HG02642 (cell line): ENCODE results near the gene MYO5B.

Source experiments
- ATAC-seq: cut with Tn5 transposase; IDR thresholded peaks from one replicate; pipeline ENCODE4 v1.9.1; 2021; ENCODE audit warnings: mild to moderate bottlenecking; ENCODE audit not compliant: unreplicated experiment, poor library complexity

The MYO5B gene

GRCh38 chr18:50155406-50155805, 39.5 kb downstream of the MYO5B start:
- ATAC-seq: no peak

DNA sequence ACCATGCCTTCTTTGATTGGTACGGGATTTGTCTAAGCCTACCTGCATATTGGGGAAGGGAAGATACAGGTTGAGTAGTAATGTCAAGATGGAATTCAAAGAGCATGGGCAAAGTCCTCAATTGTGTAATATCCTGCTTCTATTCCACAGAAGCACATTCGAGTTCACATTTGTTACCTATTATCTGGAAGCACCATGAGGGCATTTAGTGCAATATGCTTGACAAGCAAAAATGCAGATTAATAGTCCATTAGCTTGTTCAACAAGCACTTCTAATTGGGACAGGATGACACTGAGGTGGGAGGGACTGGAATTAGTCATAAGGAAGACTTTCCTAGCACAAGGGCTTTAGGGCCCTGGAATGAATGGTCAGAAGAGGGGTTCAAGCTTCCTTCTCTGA, 40.5 kb downstream of the MYO5B start:
- ATAC-seq: no peak

DNA sequence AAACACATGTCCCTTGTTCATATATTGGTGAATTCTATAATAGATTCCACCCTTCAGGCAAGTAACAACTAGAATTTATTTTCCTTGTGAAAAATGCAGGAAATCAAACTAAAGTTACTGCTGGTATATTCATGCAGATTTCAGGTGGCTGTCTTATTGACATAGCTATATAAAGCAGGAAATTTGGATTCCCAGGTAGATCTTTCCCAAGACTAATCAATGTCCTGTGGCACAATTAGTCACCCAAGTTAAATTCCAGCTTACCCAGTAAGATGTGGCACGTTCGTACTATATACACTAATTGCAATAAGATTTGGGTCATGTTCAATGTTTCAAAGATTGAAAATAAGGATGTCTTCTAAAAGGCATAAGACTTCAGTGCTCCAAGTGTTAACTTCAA, 42.0 kb downstream of the MYO5B start:
- ATAC-seq: no peak

DNA sequence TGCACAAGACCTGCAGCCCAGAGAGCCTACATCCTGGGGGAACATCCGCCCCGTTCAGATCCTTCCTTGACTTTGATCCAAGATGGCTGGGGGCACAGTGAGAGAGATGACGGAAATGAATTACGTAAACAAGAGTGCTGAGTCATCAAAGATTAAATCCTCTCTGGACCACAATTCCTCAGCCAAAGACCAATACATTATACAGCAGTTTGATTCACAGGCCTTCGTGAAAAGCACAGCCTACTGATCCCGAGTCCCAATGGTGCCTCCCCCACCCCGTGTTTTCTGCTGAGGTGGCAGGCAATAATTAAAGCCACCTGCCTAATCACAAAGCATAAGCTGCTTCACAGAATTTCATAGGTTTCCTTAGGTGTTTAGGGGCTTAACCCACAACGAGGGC, 43.0 kb downstream of the MYO5B start:
- no peak for ATAC-seq

DNA sequence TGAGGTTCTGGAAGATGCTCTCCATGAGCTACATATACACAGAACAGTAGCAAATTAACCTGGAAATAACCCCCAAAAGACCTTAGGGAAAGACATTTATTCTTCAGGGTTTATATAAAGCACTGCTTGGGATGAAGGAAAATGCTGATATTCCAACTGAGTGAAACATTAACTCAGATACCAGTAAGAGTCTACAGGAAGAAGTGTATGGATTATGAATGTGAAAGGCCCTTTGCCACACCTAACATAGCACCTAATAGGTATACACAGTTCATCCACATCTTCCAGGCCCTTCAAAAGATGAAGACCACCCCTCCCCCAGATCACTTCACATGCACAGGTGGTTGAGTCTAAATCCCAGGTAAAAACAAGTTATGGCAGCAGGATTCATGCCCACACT, 50.4 kb downstream of the MYO5B start:
- no peak for ATAC-seq

- ATAC-seq: no peak
These were observed 51.1 kb downstream of the MYO5B start for GRCh38 chr18:50143886-50144285.

DNA sequence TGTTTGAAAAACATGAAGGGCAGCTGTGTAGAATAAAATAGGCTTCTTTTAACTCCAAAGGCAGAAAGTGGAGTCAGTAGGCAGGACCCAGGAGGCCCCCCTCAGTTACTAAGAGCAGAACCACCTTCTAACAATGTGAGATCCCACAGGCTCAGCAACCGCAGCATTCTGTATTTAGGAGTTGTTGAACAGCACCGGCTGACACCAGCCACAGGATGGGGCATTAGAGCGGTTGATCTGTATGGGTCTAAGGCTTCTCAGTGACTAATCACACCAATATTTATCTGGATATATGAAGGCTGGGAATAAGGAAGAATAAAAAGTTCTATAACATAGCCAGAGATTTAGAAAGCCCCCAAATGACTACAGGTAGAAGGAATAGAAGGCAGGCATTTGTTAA, 51.7 kb downstream of the MYO5B start:
- no peak for ATAC-seq

- ATAC-seq: no peak
These were observed 52.4 kb downstream of the MYO5B start for GRCh38 chr18:50142441-50143120.

GRCh38 chr18:50138181-50139064, 56.5 kb downstream of the MYO5B start:
- ATAC-seq: no peak

DNA sequence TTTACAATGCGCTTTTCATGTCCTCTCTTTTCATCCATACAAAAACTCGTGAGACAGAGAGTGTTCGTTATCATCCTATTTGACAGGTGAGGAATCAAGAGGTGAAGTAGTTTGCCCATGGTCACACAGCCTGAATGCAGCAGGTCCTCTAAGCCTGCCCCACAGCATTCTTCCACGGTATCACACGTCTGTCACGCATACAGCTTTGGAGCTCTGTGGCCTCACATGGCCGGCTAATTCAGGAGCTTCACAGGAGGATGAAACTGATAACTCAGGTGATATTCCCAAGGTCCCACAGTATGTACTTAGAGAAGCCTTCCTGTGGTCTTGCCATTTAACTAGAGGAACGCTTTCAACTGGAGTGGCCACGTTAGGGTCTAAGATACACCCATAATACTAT, 59.0 kb downstream of the MYO5B start:
- ATAC-seq: no peak

DNA sequence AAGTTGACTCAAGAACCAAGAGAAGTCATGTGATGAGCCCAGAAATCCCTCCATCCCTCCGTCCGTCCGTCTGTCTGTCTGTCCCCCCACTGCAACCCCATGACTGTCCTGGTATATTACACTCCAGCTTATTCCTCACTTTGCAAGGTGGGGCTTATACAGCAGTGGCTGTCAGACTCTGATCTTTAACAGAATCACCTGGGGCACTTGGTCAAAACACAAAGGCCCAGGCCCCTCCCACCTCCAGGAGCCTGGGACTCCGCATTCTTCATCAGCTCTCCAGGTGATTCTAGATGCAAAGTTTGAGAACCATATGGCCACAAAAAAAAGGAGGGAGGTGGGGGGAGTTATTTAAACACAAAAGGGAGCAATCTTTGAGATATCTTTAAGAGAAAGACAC, 61.4 kb downstream of the MYO5B start:
- no peak for ATAC-seq

GRCh38 chr18:50131591-50131990, 63.4 kb downstream of the MYO5B start:
- ATAC-seq: no peak

DNA sequence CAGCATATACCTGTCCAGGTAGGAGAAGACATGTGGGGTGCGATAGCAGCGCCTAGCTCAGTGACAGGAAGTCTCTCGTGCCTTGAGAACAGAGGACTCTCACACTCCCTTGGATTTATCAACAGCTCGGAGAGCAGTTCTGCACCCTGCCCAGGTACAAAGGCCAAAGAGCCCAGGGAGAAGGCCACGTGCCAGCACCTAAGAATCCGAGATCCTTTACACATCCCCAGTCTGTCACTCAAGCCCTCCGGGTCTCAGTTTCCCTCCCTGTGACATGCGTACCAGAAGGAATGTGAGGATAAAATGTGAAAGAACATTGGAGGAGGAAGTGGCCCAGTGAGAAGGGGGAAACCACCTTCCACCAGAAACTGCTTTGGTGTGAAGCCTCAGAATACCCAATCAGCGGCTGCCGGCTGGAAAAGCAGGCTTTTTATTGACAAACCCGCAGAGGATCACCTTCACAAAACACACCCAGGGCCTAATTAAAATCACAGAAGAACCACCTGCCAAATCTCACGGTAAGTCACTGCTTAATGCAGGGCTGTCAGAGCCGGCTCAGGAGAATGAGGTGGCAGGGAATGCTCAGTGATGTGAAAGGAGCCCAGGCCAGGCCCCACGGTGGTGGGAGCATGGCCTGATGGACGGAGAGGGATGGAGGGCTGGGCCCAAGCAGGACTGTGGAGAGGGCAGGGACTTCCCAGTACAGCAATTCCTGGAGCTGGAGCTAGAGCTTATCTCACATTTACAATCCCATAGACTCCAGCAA, 66.3 kb downstream of the MYO5B start:
- ATAC-seq: no peak

- ATAC-seq: no peak
These were observed 67.3 kb downstream of the MYO5B start for GRCh38 chr18:50127516-50128210.

GRCh38 chr18:50126471-50126870, 68.5 kb downstream of the MYO5B start:
- no peak for ATAC-seq

DNA sequence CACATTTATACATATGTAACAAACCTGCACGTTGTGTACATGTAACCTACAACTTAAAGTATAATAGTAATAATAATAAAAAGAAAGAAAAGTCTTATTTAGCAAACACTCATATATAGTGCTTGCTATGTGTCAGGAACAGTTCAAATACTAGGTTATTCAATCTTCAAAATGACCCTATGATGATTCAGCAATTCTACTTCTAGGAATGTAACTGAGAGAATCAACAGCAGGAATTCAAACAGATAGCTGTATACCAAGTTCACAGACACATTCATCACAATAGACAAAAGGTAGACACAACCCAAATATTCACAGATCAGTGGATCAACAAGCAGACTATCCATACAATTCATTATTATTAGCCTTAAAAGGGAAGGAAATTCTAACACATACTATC, 69.5 kb downstream of the MYO5B start:
- ATAC-seq: no peak

GRCh38 chr18:50119296-50119695, 75.7 kb downstream of the MYO5B start:
- ATAC-seq: no peak

DNA sequence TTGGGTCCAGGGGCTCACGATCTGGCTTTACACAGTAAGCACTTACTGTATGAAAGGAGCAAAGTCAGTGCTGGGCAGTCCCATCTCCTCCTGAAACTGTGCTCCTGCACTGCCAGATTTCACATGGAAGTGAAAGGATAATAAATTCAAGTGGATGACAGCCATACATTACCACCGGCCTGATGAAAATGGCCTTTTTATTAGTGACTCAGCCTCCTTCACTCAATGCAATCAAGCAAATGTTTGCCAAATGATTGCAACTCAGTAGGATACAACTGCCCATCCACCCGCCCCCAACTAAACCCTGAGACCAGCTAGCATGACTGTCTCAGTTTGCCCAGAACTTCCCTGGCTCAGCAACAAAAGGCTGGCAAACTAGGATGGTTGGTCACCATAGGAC, 77.1 kb downstream of the MYO5B start:
- no peak for ATAC-seq

- no peak for ATAC-seq
These were observed 79.9 kb downstream of the MYO5B start for GRCh38 chr18:50115095-50115494.

- no peak for ATAC-seq
These were observed 80.5 kb downstream of the MYO5B start for GRCh38 chr18:50114448-50114847.

- no peak for ATAC-seq
These were observed 81.2 kb downstream of the MYO5B start for GRCh38 chr18:50113726-50114125.
